ENCODE results near the gene GCFC2.

Gene GCFC2

DNA sequence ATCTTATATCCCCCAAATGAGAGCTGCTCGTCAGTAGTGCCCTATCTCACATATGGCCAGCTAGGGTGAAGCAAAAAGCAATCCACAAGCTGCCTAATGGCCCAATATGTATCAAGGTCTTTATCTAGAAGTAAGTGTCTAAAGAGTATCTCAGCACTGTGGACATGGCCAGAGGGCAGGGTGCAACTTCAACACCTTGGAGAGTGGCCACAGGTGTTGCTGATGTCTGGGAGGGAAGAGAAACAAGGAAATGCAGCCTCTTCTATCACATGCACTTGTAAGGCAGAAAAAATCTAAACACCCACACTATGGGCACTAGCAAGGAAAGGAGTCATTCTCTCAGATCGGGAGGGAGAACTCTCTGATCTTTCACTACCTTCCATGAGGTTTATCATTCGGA lies 87.8 kb downstream of the GCFC2 start:
- DNase-seq (ENCODE audit: low read depth), result no peak

DNA sequence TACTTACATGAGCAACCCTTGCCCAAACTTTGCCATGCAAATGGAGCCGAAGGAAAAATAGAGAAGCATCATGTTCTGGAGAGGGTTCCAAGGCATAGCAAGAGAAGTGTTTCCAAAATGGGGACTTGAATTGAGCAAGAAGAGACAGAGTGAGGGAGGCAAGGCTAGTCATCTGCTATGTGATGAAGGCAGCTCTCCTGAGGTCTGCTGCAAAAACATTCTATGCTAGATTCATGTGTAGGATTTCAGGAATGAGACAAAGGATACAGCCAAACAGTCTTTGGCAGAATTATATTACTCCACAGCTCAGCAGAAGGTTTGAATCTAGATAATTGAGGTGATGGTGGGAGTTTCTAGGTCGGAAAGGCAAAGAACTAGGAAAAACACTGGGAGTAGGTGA lies 88.2 kb downstream of the GCFC2 start:
- DNase-seq (ENCODE audit: low read depth), result no peak

DNA sequence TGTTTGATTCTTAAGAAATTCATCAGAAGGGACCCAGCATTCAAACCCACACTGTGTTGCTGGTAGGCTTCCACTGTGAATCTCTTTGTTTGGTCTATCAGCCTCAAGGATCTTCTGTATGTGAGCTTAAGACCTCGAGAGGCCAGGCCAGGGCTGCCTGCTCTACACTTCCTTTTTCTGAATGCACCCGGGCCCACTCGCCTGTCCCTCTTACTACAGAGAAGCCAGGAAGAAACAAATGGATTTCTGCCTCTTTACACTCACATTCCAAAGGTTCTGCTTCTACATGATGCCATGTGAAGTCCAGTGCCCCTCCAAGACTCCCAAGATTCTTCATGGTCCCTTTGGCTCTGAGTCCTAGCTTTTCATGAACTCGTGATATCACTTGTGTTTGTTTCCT lies 89.5 kb downstream of the GCFC2 start:
- DNase-seq (ENCODE audit: low read depth), result no peak

DNA sequence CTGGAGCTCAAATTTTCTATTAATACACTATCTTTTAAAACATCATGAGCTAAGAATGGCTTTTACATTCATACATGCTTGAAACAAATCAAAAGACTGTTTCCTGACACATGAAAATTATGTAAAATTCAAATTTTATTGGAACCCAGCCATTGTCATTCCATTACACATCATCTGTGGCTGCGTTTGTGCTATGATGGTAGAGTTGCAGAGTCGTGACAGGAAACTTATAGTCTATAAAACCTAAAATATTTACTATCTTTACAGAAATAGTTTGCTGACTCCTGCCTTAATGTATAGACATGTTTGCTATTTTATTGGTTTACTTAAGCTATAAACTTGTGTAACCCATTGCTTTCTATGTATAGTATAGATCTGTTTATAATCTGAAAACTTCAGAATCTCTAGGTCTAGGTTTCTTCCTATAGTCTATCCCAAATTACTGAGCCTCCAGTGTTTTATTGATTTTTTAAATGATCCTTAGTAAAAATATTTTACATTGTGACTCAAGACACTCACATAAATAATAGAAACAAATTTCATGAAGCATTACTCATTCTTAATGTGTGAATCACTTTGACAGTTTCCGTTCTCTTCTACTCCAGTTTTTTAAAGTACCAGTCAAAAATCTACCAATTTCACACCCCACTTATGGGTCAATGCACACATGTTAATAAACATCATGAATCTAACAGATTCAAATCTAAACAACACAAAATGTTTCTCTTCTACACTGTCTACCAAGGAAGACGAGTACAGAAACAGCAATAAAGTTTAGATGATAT lies 90.6 kb downstream of the GCFC2 start:
- no peak for DNase-seq (ENCODE audit: low read depth)

DNA sequence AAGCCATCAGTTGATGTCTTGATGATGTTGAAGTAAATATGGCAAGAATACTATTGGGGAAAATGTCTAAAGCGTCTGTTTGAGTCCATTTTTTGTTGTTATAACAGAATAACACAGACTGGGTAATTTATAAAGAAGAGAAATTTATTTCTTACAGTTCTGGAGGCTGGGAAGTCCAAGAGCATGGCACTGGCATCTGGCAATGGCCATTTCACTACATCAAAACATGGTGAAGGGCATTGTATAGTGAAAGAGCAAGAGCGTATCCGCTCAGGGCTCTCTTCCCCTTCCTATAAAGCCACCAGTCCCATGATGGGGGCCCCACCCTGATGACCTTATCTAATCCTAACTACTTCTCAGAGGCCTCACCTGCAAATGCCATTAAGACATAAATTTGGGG lies 93.8 kb downstream of the GCFC2 start:
- no peak for DNase-seq (ENCODE audit: low read depth)

DNA sequence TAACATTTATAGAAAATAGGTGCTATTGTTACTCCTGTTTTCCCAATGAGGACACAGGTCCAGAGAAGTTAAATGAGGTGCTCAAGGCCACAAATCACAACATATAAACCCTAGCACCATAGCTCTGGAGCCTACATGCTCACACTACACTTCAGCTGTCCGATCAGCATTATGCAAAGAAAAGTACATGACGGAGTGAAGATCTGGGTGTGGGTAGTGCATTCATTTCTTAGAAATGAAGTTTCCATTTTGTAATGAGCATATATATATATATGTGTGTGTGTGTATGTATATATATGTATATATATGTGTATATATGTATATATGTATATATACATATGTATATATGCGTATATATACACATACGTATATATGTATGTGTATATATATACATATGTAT lies 94.3 kb downstream of the GCFC2 start:
- no peak for DNase-seq (ENCODE audit: low read depth)

DNA sequence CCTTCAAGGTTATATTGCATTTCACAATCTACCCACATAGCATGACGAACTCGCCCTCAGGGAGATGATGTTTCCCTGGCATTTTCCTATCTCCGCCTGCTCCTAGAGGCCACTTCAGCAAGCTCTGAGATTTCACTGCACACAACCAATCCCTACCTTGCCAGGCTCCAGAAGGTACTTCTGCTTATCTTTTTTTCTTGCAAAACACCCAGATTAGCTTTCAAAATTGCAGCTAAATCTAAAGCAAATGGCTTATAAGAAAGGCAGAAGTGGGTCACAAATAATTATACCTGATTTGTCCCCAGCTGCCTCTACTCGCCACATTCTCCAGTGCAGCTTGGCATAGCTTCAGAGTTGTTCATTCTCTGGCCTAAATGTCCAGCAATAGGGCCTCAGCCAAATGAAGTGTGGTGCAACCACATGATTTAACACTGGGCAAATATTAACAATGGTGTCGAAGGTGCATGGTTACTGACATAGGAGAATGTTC lies 96.5 kb downstream of the GCFC2 start:
- DNase-seq (ENCODE audit: low read depth), result no peak

DNA sequence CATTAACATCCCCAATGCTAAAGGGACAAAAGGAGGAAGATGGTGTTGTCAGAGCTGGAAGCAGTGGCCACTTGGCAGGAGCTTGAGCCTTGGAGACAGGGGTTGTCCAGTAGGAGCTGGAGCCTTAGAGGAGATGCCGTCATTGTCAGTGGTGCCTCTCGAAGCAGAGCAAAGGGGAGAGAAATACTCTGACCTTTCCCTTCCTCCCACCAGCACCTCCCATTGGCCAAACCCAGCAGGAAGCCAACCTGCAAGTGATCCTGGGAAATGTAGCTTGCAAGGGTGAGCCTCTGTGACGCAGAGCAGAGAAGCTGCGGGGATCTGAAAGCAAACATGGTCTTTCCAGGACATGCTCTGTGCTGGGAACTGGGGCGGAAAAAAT lies 97.9 kb downstream of the GCFC2 start:
- DNase-seq (ENCODE audit: low read depth), result no peak
